GM19463 (cell line): Measurements from ENCODE around the gene KIF3A.
A peak's percentile ranks its signal among the peaks of the same experiment; 100 is the strongest.

Experiments used
- ATAC-seq: cut with Tn5 transposase; IDR thresholded peaks from one replicate; pipeline ENCODE4 v1.9.1; 2021; ENCODE audit warnings: mild to moderate bottlenecking, moderate library complexity; ENCODE audit not compliant: unreplicated experiment

The KIF3A gene

DNA sequence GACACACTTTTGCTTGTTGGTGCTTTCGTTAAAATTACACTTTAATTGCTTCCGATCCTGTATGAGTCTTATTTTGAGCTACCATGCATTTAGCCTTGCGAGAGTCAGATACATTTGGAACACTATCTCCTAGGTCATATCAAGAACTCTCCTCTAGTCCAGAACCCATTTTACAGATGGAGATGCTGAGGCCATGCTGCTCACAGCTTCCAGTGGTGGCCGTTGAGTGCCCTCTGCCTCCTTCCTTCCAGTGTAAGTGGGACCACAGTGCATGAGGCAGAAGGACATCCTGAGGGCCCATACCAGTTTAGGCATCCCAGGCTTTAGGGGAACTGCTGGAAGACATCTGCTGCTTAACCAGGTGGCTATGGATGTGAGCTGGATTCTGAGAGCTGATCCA is 16.8 kb upstream of the KIF3A start:
- ATAC-seq: no peak

DNA sequence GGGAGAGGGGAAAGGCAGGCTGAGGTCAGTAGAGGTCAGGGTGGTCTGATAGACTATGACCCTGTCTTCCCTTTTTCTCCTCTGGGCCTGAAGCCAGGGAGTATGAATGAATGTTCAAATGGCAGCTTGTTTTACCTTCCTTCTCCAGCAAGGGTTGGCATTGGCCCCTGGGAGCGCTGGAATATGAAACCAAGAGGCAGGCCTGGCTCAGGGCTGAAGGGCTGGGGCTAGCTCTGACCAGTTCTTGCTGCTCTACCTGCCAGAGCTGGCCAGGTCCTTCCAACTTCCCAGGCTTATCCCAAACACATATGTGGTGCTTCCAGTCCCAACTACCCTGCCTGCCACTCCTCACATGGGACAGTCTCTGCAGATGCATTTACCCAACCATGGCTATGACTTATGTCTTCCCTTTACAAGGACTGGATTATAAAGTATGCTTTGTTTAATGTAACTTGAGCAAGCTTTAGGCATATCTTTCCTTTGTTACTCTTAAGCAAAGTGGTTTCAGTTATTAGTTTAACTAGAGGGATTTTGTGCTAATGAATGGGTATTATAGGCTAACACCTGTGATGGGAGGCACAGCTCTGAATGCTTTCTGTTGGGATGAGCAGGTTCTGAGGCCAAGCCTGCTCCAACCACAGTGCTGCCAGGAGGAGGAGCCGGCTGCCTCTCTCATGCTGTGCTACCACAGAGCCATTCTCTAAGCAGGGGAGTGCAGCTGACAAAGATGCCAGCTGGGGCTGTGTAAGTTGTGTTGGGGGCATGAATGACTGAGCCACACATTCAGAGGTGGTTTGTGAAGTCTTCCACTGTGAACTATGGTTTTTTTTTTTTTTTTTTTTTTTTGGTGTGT is 16.0 kb upstream of the KIF3A start:
- ATAC-seq: no peak

DNA sequence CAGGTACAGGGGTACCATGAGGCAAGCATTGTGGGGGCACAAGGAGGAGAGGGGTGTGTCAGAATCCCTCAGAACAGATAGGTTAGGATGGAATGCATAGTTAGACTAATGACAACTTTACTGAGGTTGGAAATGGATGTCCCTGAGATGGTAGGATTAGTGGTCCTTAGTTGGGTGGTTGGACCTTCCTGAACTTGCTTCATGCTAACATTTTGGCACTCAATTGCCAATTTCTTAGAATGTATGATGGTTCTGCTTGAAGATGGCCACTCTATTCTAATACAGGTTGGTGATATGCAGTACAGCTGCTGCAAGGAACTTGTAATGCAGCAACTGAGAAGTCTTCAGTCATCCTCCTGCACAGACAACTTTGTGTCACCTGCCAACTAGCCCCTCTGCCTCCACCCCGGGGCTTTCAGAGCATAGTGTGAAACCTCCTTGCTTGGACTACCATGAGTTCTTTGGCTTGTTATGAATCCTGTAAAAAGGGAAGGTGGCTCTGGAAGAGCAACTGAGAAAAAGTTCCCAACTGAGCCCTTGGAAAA is 15.3 kb upstream of the KIF3A start:
- no peak for ATAC-seq

DNA sequence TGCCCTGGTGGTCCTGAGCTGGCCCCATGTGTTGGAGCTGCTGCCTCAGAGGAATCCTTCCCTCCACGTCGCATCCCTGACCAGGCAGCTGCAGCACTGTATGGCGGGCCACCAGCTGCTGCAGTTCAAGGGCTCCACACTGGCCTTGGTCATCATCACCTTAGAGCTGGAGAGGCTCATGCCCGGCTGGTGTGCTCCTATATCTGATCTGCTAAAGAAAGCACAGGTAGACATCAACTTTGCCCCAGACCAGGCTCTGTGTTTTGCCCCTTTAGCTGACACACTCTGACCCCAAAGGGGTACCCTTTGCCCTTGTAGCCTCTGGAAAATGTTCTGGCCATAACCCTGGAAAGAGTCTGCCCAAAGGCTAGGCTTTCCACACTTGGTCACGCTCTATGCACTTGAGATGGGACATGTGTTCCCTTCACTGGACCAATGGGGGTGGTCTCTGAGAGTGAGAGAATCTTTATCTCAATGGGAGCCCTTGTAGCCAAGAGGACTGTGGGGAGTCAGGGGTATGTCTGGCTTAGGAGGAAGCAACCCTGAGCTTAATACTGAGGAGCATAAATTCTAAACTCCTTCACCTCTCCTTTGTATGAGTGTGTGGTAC is 14.7 kb upstream of the KIF3A start:
- no peak for ATAC-seq

DNA sequence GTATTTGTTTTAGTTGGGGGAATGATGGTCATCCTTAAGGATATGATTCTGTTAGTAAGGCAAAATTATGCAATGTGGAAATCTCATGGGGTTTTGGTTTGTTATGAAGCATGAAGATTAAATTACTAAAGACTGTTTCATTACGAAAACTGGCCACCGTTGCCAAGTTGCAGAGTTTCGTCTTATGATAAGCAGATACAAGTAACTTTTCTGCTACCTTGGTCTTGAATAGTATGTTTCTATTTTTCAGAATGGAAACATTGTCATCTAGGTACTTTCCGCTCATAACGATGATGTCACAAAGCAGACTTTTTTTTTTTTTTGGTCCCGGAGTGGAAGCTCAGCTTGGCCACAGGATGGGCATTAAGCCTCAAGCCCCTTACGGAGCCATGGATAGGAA is 14.1 kb upstream of the KIF3A start:
- peak; percentile 28 for ATAC-seq

DNA sequence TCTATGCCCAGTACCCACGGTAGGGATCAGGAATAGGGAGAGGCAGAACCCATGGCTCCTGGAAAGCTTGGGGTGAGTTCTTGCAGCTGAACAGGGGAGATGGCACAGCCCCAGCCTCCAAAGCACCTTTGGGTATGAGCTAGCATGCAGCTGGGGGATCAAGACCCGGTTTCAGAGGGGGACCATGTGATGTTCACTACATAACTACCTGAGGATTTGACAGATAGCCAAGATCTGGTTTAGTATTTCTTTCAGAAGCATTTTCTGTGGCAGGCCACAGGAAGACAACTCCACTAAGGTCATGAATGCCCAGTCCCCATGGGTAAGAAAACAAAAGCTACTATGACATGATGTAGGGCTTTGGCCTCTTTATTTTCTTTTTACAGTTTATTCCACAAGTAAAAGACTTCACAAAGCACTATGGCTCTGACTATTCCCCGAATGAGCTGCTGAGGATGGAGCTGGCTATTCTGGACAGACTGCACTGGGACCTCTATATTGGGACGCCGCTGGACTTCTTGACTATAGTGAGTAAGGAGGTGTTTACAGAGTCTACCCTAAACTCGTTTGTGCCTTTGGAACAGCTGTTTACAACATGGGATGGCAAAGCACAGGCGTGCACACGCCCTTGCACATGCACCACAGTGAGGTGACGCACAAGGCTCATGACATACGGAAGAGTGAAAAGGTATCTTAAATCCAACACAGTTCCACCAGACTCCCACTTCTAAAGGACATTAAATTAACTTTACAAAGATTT is 13.3 kb upstream of the KIF3A start:
- peak; percentile 37 for ATAC-seq

DNA sequence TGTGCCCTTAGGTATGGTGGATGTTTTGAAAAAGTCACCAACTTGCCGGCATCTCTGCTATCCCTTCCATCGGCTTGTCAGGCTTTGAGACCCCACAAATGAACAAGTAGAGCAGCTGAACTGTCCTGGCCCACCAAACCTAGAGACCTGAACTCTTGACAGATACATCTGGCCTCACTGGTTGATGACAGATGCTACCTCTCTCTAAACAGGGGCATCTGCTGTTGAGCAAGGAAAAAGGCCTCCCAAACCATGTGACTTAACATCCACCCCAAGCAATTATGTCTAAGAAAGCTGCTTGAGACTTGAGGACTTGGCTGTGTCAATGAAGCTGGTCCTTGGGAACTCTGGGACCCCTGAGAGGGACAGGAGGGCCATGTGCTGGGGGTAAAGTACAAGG is 12.2 kb upstream of the KIF3A start:
- no peak for ATAC-seq

DNA sequence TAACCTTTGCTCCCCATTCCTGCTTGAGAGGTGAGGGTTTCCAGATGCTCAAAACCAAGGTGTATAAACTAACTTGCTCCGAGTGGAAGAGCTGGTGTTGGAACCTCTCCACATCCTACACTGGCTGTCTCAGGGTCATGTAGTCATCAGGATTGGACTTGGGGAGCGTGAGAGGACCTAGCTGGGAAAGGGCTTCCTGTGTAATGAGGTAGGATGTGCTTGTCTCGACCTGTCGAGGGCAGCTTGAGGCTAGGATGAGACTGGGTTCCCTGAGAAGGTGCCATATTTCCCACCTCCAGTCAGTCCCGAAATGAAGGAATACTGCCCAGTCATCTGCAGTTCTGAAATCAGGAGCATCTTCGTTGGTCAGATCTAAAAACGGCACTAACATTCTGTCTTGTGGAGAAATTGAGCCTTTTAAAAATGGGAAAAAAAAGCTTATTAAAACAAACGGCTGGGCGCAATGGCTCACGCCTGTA is 11.2 kb upstream of the KIF3A start:
- no peak for ATAC-seq

DNA sequence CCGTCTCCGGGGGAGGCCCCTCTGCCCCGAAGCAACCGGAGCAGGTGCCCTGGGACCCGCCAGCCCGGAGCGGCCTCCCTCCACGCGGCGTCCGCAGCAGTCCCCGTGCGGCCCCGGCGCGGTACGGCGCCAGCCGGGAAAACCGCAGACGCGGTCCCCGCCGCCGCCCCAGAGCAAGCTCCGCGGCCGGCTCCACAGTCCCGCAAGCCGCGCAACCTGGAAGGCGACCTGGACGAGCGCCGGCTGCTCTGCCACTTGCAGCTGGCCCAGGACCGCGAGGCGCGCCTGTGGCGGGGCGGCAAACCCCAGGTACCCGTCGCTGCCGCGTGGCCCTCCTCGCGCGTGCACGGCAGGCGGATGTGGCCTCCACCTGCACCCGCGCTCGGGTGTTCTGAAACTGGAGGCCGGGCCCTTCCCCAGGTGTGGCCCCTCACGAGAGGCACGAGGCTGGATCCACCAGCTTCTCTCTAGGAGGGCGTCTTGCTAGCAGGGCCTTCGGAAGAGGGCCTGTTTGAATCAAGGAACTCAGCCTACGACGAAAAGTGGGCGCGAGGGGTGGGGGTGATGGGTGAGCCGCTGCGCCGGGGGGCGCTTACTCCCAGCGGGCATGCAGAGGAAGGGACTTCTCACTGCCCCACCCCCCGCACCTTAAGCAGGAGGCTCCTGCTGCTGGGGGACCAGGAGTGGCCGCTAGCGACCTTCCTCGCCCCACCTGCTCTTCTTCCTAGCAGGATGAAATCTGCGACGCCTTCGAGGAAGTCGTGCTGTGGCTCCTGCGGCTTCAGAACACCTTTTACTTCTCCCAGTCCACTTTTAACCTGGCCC is 10.5 kb upstream of the KIF3A start:
- ATAC-seq: no peak

DNA sequence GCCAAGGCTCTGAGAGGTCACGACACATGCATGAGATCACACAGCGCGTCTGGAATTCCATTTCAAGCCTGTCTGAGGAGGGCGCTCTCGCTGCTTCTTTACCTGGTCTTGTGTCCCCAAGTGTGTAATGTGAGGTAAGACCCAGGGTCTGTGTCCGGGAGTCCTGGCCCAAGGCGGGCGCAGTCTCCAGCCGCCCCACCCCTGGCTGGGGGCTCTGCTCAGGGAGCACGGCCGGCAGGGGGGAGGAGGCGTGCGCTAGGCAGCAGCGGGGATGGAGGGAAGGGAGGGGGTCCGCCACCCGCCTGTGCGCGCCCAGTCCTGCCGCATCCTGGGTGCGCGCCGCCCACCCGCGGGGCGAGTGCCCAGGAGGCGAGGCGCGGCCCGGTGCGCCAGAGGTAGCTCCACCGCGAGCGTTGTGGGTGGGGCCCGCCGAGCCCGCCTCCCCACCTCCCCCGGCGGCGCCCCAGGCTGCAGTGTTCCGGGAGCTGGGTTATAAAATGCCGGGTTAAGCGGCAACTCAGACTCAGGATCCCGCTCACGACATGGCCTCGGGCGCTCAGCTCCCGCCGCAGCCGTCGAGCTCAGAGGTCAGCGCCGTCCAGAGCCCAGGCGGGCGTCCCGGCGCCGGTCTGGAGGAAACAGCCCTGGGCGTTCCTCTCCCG is 9.7 kb upstream of the KIF3A start, which contains the start of gene CCNI2:
Gene CCNI2 (plus strand): TSS at position 473 of the 662 bp plus-strand sequence. CDS start 70 bp downstream, at position 543.
- peak; percentile 49 for ATAC-seq

DNA sequence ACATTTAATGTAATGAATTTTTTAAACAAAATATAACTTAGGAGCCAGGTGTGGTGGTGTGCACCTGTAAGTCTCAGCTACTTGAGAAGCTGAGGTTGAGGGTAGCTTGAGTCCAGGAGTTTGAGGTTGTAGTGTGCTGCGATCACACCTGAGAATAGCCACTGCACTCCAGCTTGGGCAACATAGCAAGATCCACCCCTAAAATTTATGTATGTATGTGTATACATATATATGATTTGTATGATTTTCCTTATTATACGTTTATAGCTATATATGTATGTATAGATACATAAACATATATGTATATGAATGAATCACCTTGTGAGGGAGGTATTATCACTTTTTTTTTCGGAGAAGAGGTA is 9.2 kb upstream of the KIF3A start:
- no peak for ATAC-seq

DNA sequence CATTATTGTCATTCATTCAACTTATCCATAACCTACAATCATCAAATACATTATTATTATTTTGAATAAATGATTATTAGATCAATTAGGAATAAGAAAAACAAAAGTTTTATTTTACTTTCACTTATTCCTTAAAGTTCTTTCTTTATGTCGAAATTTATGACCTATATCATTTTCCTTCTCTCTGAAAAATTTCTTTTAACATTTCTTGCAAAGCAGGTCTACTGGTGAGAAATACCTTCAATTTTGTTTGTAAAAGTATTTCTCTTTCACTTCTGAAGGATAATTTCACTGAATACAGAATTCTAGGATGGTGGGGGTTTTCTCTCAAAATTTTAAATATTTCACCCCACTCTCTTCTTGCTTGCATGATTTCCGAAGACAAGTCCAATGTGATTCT is 7.3 kb upstream of the KIF3A start:
- no peak for ATAC-seq

DNA sequence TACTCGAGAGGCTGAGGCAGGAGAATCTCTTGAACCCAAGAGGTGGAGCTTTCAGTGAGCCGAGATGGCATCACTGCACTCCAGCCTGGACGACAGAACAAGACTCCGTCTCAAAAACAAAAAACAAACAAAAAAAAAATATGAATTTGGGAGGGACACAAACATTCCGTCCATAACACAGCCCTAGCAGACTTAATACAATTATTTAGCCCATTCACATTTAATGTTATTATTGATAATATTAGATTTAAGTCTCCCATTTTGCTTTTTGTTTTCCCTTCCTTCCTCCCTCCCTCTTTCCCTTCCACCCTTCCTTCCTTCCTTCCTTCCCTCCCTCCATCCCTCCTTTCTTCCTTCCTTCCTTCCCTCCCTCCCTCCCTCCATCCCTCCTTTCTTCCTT is 5.3 kb upstream of the KIF3A start:
- ATAC-seq: no peak

DNA sequence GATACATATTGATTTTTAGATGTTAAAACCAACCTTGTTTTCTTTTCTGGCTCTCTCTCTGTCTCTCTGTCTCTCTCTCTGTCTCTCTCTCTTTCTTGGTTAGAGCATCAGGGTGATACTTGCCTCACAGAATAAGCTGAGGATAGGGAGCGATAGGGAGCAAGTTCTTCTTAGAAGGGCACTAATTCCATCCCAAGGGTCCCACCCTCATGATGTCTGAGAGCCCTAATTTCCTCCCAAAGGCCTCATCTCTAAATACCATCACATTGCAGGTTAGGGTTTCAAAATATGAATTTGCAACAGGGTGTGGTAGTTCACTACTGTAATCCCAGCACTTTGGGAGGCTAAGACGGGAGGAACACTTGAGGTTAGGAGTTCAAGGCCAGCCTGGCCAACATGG is 4.8 kb upstream of the KIF3A start:
- no peak for ATAC-seq

DNA sequence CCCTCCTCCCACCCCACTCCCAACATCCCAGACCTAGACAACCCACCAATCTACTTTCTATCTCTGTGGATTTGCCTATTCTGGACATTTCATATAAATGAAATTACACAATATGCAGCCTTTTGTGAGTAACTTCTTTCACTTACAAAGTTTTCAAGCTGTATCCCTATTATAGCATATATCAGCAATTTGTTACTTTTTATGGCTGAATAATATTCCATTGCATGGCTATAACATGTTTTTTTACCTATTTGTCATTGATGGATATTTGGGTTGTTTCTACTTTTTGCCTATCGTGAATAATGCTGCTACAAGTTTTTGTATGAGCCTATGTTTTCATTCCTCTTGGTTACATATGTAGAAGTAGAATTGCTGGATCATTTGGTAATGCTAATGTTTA is 1.9 kb upstream of the KIF3A start:
- ATAC-seq: no peak

DNA sequence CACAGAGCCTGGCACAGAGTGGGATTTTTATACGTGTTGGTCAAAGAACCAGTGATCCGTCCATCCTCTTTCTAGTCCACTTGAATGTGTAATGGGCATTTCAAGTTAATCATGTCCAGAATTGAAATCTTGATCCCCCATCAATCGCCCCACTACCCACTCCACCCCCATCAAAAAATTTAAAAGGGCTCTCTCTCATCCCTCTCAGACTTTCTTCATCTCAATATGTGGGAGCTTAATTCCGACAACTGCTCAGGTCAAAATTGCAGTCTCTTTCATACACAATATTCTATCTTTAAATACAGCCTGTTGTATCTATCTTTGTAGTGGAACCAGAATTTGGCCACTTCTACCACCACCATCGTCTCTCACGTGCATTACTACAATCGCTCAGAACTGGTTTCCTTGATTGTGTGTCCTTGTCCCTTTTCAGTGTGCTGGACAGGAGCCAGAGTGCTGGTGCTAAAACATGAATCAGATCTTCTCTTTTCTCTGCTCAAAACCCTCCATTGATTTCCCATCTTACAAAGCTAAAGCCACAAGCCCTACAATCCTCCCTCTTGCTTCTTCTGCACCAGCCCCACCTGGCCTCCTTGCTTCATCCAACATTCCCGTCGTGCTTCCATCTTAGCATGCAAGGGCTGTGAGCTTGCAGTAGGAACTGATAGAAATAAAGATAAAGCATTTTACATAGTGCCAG is 786 bp upstream of the KIF3A start:
- no peak for ATAC-seq

DNA sequence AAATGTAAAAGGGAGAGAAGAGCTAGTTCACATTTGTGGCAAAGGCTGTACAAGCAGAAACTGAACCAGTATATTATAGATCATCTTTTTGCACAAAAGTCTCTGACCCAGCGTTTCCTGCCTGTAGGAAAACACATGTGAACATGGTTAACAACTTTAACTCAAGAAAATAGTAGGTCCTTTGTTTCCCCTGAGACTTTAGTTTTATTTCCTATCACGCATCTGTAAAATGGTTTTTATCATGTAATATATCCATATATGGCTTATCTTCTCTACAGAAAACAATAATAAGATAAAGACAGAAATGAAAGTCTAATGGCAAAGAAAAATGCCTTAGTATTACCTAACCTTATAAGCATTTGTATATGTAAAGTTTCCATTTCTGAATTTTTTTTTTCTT is 2.7 kb downstream of the KIF3A start:
- ATAC-seq: no peak

DNA sequence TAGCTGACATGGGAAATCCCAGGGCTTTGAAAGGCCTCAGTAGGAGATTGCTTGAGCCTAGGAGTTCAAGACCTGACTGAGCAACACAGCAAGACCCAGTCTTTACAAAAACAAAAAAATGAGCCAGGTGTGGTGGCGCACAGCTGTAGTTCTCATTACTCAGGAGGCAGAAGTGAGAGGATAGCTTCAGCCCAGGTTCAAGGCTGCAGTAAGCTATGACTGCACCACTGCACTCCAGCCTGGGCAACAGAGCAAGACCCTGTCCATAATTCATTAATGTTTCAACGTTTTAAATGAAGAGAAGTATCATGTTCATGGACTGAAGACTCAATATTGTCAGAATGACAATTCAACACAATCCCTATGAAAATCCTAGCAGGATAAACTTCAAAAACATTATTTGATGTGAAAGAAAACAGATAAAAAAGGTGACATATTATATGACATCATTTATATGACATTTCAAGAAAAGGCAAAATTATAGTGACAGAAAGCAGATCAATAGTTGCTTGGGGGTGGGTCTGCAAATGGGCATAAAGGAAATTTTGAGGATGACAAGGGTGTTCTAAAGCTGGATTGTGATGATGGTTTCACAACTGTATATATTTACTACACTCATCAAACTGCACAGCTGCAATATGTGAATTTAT is 3.7 kb downstream of the KIF3A start:
- no peak for ATAC-seq

DNA sequence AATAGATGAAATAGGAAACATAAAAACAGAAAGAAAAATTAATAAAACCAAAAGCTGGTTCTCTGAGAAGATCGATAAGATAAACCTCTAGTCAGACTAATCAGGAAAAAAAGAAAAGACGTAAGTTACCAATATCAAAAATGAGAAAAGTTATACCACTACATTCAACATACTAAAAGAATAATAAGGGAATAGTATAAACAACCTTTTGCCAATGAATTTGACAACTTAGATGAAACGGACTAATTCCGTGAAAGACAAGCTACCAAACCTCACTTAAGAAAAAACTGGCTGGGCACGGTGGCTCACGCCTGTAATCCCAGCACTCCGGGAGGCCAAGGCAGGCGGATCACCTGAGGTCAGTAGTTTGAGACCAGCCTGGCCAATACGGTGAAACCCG is 7.5 kb downstream of the KIF3A start:
- ATAC-seq: no peak
